ENCODE results near the gene CHPF2. TPM values are rescaled to one million over a fixed set of nuclear protein-coding genes. Genes with fewer than 3 reads are reported as not detected.

The CHPF2 gene
- polyA plus RNA-seq, 1 experiment, result 32.9 TPM

DNA sequence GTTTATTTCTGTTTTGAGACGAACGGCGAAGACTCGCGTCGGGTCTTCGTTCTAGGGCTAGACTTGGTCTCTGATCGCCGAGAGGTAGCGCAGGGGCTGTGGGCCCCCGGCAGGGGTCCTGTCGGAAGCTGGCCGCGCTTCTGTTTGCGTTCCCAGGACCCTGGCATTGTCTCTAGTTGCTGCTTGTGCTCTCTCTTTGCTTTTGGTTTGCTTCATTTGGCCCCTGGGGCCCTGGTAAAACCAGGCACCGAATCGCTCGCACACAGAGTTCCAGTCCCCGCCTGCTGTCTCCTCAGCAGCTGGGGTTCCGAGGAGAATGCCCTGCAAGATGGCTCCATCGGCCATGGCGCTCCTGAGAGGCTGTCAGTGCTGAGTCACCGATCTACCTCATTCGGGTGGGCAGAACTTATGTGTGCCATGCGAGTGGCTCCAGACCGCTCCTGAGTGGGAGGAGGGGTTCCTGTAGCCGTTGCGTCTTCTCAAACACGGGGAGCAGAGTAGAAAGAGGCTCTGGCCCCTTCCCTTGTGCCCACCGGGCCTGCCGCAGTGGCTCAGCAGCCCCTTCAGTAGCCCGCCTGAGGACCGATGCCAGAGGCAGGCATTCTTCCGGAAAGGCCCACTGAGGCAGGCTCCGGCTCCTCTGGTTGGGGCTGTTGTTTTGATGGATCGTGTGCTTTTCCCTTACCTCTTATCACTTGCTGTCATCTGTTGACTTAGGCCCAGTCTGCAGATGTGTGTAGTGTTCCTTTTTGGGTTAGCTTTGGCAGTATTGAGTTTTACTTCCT is 826 bp downstream of the CHPF2 start:
- POLR2A ChIA-PET, result interaction anchor here (0.6 kb wide), 1 partner anchor 1973 kb away, joined by 3 read pairs; no protein-coding TSS in a partner anchor
- DNase-seq (ENCODE audit: low read depth, low spot score), result peak; percentile 50
- Histone ChIP-seq H3K9me3 (ENCODE audit: control insufficient read depth, insufficient read depth, low read length) (no peaks in the 10 kb centered on the region; the same call in 1 of the 2 replicates), H3K4me3 (ENCODE audit: low read depth, low read length) (peak overlapping the region; percentile 96), H3K27ac (ENCODE audit: low read depth, low read length) (peak overlapping the region; percentile 85), H3K27me3 (ENCODE audit: control insufficient read depth, insufficient read depth, low read length) (no peaks in the 10 kb centered on the region)
- no peak for TF ChIP-seq CTCF (IDR thresholded peaks at IDR 0.05; ENCODE audit: low read depth, low read length)
- CTCF ChIA-PET, result interaction anchor here (1.2 to 4.6 kb wide), 2 partner anchors 11 to 13 kb away, joined by 4 to 29 read pairs; no protein-coding TSS in a partner anchor

GRCh38 chr7:151233804-151234203 is 1.5 kb downstream of the CHPF2 start:
- POLR2A ChIA-PET, result interaction anchor here (1.0 kb wide), 1 partner anchor 12 kb away, joined by 3 read pairs; no protein-coding TSS in a partner anchor
- H3K4me3 ChIP-seq (ENCODE audit: low read depth, low read length), result peak overlapping the region; percentile 96
- H3K9me3 ChIP-seq (ENCODE audit: control insufficient read depth, insufficient read depth, low read length), result no peaks in the 10 kb centered on the region; the same call in 1 of the 2 replicates
- CTCF ChIA-PET, result interaction anchor here (4.6 kb wide), 1 partner anchor 10 kb away, joined by 29 read pairs; no protein-coding TSS in a partner anchor
- no peak overlapping the region for H3K27ac ChIP-seq (ENCODE audit: low read depth, low read length)
- H3K27me3 ChIP-seq (ENCODE audit: control insufficient read depth, insufficient read depth, low read length), result no peaks in the 10 kb centered on the region
- TF ChIP-seq CTCF (IDR thresholded peaks at IDR 0.05; ENCODE audit: low read depth, low read length), result no peak
- no peak for DNase-seq (ENCODE audit: low read depth, low spot score)

DNA sequence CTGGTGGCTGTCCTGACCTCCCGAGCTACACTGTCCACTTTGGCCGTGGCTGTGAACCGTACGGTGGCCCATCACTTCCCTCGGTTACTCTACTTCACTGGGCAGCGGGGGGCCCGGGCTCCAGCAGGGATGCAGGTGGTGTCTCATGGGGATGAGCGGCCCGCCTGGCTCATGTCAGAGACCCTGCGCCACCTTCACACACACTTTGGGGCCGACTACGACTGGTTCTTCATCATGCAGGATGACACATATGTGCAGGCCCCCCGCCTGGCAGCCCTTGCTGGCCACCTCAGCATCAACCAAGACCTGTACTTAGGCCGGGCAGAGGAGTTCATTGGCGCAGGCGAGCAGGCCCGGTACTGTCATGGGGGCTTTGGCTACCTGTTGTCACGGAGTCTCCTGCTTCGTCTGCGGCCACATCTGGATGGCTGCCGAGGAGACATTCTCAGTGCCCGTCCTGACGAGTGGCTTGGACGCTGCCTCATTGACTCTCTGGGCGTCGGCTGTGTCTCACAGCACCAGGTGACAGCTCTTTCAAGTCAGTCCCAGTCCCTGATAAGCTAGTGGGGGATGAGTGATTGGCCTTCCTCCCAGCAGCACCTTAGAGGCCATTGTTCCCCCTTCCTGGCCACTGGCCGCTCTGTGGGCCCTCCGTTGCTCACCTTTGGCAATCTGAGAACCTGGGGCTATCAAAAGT is 3.0 kb downstream of the CHPF2 start:
- TF ChIP-seq CTCF (IDR thresholded peaks at IDR 0.05; ENCODE audit: low read depth, low read length), result no peak
- Histone ChIP-seq H3K9me3 (ENCODE audit: control insufficient read depth, insufficient read depth, low read length) (no peaks in the 10 kb centered on the region; the same call in 1 of the 2 replicates), H3K4me3 (ENCODE audit: low read depth, low read length) (no peak overlapping the region), H3K27me3 (ENCODE audit: control insufficient read depth, insufficient read depth, low read length) (no peaks in the 10 kb centered on the region), H3K27ac (ENCODE audit: low read depth, low read length) (no peak overlapping the region)
- CTCF ChIA-PET, result interaction anchor here (4.6 kb wide), 1 partner anchor 9 kb away, joined by 29 read pairs; no protein-coding TSS in a partner anchor
- POLR2A ChIA-PET, result interaction anchor here (1.0 kb wide), 1 partner anchor 9 kb away, joined by 3 read pairs; no protein-coding TSS in a partner anchor
- no peak for DNase-seq (ENCODE audit: low read depth, low spot score)

GRCh38 chr7:151236406-151236805 is 4.1 kb downstream of the CHPF2 start:
- no peak overlapping the region for H3K4me3 ChIP-seq (ENCODE audit: low read depth, low read length)
- ChIA-PET POLR2A (no interaction called here), CTCF (interaction anchor here (1.0 to 4.6 kb wide), 4 partner anchors 8 to 112 kb away, joined by 4 to 29 read pairs (median 5); partner anchors contain the start of gene SMARCD3)
- no peak overlapping the region for H3K27ac ChIP-seq (ENCODE audit: low read depth, low read length)
- no peaks in the 10 kb centered on the region; the same call in 1 of the 2 replicates for H3K9me3 ChIP-seq (ENCODE audit: control insufficient read depth, insufficient read depth, low read length)
- no peak for DNase-seq (ENCODE audit: low read depth, low spot score)
- no peak for TF ChIP-seq CTCF (IDR thresholded peaks at IDR 0.05; ENCODE audit: low read depth, low read length)
- no peaks in the 10 kb centered on the region for H3K27me3 ChIP-seq (ENCODE audit: control insufficient read depth, insufficient read depth, low read length)

Data from AG04450 (cell line).